Karpas-422 (cell line): ENCODE data around the gene CDC42EP3. TPM values are rescaled to one million over a fixed set of nuclear protein-coding genes. Genes with fewer than 3 reads are reported as not detected.
A peak's percentile ranks its signal among the peaks of the same experiment; 100 is the strongest.

Experiments used
- DNase-seq: peaks from one replicate; pipeline ENCODE4 v3.0.0-alpha.2; 2015
- H2AFZ ChIP-seq: fragments of 200-600 bp; sonication (generic); 2 replicates; pipeline ENCODE4 v1.6.1; 2014; ENCODE audit warnings: antibody characterized with exemption, low read length, mixed read lengths
- H3K27ac ChIP-seq: fragments of 200-600 bp; sonication (generic); 2 replicates; pipeline ENCODE4 v1.5.1; 2014; ENCODE audit warnings: mild to moderate bottlenecking, low read length, moderate library complexity
- H3K27me3 ChIP-seq: fragments of 200-600 bp; sonication (generic); 2 replicates; pipeline ENCODE4 v1.6.1; 2014; ENCODE audit warnings: low read length, mixed read lengths
- H3K36me3 ChIP-seq: fragments of 200-600 bp; sonication (generic); 2 replicates; pipeline ENCODE4 v1.6.1; 2014; ENCODE audit warnings: low read length, mixed read lengths; ENCODE audit not compliant: insufficient read depth
- H3K4me1 ChIP-seq: fragments of 200-600 bp; sonication (generic); 2 replicates; pipeline ENCODE4 v1.6.1; 2014; ENCODE audit warnings: mild to moderate bottlenecking, low read length, mixed read lengths
- H3K4me2 ChIP-seq: fragments of 200-600 bp; sonication (generic); 2 replicates; pipeline ENCODE4 v1.6.1; 2014; ENCODE audit warnings: low read length, low read depth, mild to moderate bottlenecking; ENCODE audit not compliant: poor library complexity, severe bottlenecking
- H3K4me3 ChIP-seq: fragments of 200-600 bp; sonication (generic); 2 replicates; pipeline ENCODE4 v1.5.1; 2014; ENCODE audit warnings: mild to moderate bottlenecking, antibody characterized with exemption, low read length, mixed read lengths
- H3K79me2 ChIP-seq: fragments of 200-600 bp; sonication (generic); 2 replicates; pipeline ENCODE4 v1.6.1; 2014; ENCODE audit warnings: mild to moderate bottlenecking, low read length, mixed read lengths
- H3K9ac ChIP-seq: fragments of 200-600 bp; sonication (generic); 2 replicates; pipeline ENCODE4 v1.6.0; 2014; ENCODE audit warnings: low read length
- H3K9me2 ChIP-seq: fragments of 200-600 bp; sonication (generic), shearing (Covaris generic); replicated peaks from 2 replicates; pipeline ENCODE4 v1.6.0; 2014; ENCODE audit warnings: mild to moderate bottlenecking, low read length, moderate library complexity; ENCODE audit not compliant: insufficient read depth
- H3K9me3 ChIP-seq: fragments of 300-700, 200-600 bp; sonication (generic); 2 replicates; pipeline ENCODE4 v1.6.1; 2014; ENCODE audit warnings: low read length, mixed read lengths
- H4K20me1 ChIP-seq: fragments of 200-600 bp; sonication (generic); 2 replicates; pipeline ENCODE4 v1.6.1; 2014; ENCODE audit warnings: mild to moderate bottlenecking, antibody characterized with exemption, low read length, low read depth; ENCODE audit not compliant: insufficient read depth
- total RNA-seq: library from RNA; depleted of rRNA; stranded (reverse); fragments of >200 nt; shearing (Covaris generic); gene quantifications from 2 replicates; pipeline ENCODE4 v1.2.3, GENCODE V29; 2014; ENCODE audit warnings: low replicate concordance; rRNA removed

The CDC42EP3 gene, protein sequence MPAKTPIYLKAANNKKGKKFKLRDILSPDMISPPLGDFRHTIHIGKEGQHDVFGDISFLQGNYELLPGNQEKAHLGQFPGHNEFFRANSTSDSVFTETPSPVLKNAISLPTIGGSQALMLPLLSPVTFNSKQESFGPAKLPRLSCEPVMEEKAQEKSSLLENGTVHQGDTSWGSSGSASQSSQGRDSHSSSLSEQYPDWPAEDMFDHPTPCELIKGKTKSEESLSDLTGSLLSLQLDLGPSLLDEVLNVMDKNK
- total RNA-seq = 10.7 and 12.5 TPM in 2 replicates

DNA sequence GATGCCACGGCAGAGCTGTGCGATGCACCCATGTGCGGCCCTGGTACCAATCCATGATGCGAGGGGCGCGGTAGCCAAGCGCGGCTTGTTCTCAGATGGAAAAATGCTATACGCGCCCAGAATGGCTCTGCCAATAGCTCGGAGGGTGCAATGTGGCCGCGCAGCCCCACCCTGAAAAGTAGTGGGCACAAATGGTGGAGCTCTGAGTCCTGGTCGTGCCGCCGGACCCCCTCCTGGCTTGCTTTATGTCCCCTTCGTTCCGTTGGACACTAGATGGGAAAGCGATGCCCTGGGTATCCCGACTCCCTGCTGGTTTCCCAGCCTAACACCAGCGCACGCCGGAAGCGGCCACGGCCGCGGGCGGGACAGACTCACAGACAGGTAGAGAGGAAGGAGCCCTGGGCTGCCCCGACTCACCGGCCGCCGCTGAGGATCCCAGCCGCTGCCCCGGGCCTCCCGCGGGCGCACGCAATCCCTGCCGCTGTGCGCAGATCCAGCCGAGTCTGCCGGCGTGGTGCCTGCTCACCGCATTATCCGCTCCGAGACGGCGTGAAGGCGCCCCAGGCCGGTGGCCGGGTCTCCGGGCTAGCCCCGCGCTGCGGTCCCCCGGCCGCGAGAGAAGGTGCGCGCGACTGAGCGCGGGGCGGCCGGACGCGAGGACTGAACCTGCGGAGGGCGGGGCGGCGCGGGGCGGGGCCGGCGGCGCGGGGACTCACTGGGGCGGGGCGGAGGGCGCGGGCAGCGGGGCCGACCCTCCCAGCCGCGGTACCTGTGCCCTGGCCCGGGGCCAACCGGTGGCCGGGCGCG is at the start of gene CDC42EP3:
CDC42EP3 (minus strand) TSS at position 634 of the 807 bp plus-strand sequence. CDS start 25,055 bp downstream, outside the sequence.
- DNase-seq = peak; percentile 77
- peak within 1 kb of the TSS; percentile 46 for H3K27ac ChIP-seq
- no peaks in the 10 kb centered on the region for H3K27me3 ChIP-seq
- H2AFZ ChIP-seq = peak within 1 kb of the TSS; percentile 97
- H4K20me1 ChIP-seq = no peaks in the 10 kb centered on the region
- H3K4me1 ChIP-seq = peaks cover 27% of the 10 kb centered on the region
- peak within 1 kb of the TSS; percentile 96 for H3K4me3 ChIP-seq
- H3K9ac ChIP-seq = peak within 1 kb of the TSS; percentile 83
- peak within 1 kb of the TSS; percentile 89 for H3K4me2 ChIP-seq
- no peaks in the 10 kb centered on the region for H3K9me3 ChIP-seq
- H3K9me2 ChIP-seq = no peaks in the 10 kb centered on the region
- peaks cover 28% of the 10 kb centered on the region for H3K79me2 ChIP-seq
- H3K36me3 ChIP-seq = no peaks in the 10 kb centered on the region

DNA sequence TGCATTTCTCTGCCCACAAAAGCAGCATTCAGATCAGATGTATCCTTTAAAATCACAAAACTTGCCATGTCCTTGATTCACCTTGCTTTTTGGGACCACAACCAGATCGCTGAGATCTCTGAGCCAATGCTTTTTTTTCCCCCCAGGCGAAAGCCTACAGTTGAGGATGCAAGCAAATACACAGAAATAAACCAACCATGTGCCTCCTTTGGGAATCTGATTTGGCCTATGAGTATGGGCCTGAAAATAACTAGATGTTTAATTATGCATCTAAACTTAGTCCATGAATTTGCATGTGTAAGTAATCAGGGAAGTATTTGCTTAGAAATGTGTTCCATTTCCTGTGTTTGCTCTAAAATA is 49.7 kb upstream of the CDC42EP3 start:
- Histone ChIP-seq H3K9me2 (no peaks in the 10 kb centered on the region), H3K9me3 (no peaks in the 10 kb centered on the region), H3K36me3 (no peaks in the 10 kb centered on the region), H3K79me2 (no peaks in the 10 kb centered on the region), H3K9ac (no peak overlapping the region), H3K4me2 (no peak overlapping the region), H3K4me3 (no peak overlapping the region), H4K20me1 (no peaks in the 10 kb centered on the region), H3K27ac (no peak overlapping the region), H3K4me1 (no peaks in the 10 kb centered on the region), H2AFZ (no peak overlapping the region), H3K27me3 (no peaks in the 10 kb centered on the region)
- DNase-seq = no peak

DNA sequence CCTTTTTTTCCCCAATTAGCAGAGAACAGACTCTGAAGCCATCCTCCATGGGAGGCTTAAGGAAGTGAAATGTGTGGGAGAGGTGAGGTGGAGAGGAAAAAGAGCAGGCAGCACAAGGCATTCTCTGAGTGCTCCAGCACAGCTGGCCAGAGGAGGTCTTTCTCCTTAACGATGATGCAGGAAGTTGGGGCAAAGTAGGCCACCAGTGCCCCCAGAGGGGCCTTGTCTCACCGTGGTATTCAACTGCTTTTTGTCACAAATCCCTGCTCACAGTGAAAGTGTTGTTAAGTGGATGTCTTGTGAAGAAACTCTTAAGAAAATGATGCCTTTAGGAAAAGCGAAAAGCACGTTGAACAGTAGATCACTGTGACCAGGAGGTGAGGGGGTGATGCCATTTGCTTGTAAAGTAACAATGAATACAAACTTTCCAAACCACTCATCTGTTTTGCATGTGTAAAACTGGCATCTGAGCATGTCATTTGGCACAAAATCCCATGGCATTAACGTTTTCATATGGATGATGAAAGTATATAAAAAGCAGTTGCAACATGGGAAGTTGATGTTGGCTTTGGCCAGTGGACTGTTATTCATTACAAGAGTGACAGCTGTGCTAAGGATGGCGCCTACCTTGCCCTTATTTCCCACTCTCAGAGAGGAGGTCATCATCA is 49.2 kb upstream of the CDC42EP3 start:
- H3K4me1 ChIP-seq = no peaks in the 10 kb centered on the region
- no peak for DNase-seq
- no peak overlapping the region for H3K4me2 ChIP-seq
- H3K36me3 ChIP-seq = no peaks in the 10 kb centered on the region
- no peak overlapping the region for H3K27ac ChIP-seq
- H4K20me1 ChIP-seq = no peaks in the 10 kb centered on the region
- H3K27me3 ChIP-seq = no peaks in the 10 kb centered on the region
- no peak overlapping the region for H3K4me3 ChIP-seq
- no peaks in the 10 kb centered on the region for H3K9me2 ChIP-seq
- H3K79me2 ChIP-seq = no peaks in the 10 kb centered on the region
- no peaks in the 10 kb centered on the region for H3K9me3 ChIP-seq
- no peak overlapping the region for H2AFZ ChIP-seq
- no peak overlapping the region for H3K9ac ChIP-seq

DNA sequence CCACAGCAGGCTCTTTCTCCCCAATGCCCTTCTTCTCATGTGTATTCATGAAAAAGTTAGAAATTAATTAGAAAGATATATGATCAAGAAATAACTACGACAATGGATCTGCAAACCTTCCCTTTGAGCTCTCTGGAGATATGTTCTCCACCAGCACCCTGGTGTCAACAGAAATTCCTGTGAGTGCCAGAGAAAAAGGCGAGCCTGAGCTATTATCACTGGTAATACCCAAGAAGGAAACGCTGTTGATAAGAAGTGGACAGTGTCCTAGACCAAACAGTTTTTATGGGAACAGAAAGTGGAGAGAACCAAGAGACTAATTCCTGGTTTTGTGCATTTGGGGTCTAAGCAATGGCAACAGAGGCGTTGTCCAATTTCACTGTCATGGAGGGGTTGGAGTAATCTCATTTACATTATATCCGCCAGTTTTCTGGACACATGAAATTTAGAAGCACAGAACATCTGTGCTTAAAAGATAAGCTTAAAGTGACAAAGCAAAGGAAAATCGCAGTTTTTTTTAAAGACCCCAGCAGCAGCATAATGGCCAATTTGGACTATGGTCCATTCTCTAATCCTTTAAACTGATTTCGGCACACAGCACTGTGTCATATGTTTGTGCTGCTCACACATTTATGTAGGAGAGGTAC is 47.2 kb upstream of the CDC42EP3 start:
- Histone ChIP-seq H4K20me1 (no peaks in the 10 kb centered on the region), H3K79me2 (no peaks in the 10 kb centered on the region), H3K27me3 (no peaks in the 10 kb centered on the region), H3K4me3 (no peak overlapping the region), H3K9ac (no peak overlapping the region), H3K27ac (no peak overlapping the region), H3K4me2 (no peak overlapping the region), H3K9me3 (peaks cover 5% of the 10 kb centered on the region; the same call in 1 of the 2 replicates), H2AFZ (no peak overlapping the region), H3K9me2 (no peaks in the 10 kb centered on the region), H3K4me1 (no peaks in the 10 kb centered on the region), H3K36me3 (no peaks in the 10 kb centered on the region)
- DNase-seq = no peak

DNA sequence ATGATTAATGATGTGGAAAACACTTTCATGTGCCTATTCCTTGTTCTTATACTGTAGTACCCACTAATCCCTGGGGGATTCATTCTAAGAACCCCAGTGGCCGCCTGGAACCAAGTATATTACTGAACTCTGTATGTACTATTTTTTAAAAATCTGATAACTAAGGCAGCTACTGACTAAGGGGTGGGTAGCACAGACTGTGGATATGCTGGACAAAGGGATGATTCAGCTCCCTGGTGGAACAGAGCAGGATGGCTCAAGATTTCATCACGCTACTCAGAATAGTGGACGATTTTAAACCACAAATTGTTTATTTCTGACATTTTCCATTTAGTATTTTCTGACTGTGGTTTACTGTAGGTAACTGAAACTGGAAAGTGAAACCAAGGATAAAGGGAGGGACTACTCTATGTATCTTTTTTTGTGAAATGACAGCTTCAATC is 41.8 kb upstream of the CDC42EP3 start:
- DNase-seq = no peak
- H3K9ac ChIP-seq = no peak overlapping the region
- no peak overlapping the region for H2AFZ ChIP-seq
- peak overlapping the region; percentile 1 for H3K4me2 ChIP-seq
- H3K27me3 ChIP-seq = no peaks in the 10 kb centered on the region
- H3K36me3 ChIP-seq = no peaks in the 10 kb centered on the region
- H3K79me2 ChIP-seq = no peaks in the 10 kb centered on the region
- H3K4me1 ChIP-seq = no peaks in the 10 kb centered on the region
- H4K20me1 ChIP-seq = no peaks in the 10 kb centered on the region
- H3K9me2 ChIP-seq = no peaks in the 10 kb centered on the region
- H3K9me3 ChIP-seq = peaks cover 5% of the 10 kb centered on the region; the same call in 1 of the 2 replicates
- no peak overlapping the region for H3K27ac ChIP-seq
- no peak overlapping the region for H3K4me3 ChIP-seq

DNA sequence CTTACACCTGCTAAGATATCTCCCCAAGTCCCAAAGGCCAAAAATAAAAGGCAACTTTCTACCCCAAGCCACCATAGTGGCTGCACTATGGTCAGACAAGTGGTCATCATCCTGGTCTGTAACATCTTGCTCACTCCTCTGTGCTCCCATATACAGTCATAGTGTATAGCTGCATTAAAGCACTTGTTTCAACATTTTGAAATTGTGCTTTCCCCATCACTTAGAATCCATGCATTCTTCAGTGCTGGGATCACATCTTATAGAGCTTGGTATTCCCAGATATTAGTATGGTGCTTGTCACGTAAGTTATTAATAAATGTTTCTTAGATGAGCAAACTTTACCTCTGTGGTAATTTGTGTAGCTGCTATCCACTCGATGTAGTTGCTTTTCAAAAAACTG is 40.4 kb upstream of the CDC42EP3 start:
- Histone ChIP-seq H3K27me3 (no peaks in the 10 kb centered on the region), H3K4me3 (no peak overlapping the region), H3K79me2 (no peaks in the 10 kb centered on the region), H3K36me3 (no peaks in the 10 kb centered on the region), H3K27ac (no peak overlapping the region), H2AFZ (no peak overlapping the region), H3K9ac (no peak overlapping the region), H3K4me1 (peaks cover 7% of the 10 kb centered on the region; the same call in 1 of the 2 replicates), H3K9me2 (no peaks in the 10 kb centered on the region), H4K20me1 (no peaks in the 10 kb centered on the region), H3K9me3 (peaks cover 5% of the 10 kb centered on the region; the same call in 1 of the 2 replicates), H3K4me2 (no peak overlapping the region)
- DNase-seq = no peak

DNA sequence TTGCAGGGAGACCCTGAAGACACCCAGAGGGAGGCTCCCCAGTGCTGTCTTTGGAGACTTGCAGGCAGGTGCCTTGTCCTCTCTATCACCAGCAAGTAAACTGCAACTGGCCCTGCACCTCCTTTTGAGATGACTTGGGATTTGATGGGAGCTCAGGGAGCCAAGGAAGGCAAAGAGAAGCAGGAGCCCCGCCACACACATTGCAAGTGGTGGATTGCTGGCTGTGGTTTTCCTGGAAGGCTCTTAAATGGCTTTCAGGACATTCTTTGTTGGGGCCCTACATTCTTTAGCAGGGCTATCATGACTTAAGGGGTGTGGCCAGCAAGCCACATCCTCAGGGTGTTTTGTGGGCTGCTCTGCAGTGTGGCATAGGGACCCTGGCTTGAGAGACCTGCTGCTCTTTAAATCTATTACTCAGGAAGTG is 39.9 kb upstream of the CDC42EP3 start:
- no peaks in the 10 kb centered on the region for H3K36me3 ChIP-seq
- DNase-seq = no peak
- H3K27me3 ChIP-seq = no peaks in the 10 kb centered on the region
- H3K4me2 ChIP-seq = no peak overlapping the region
- no peak overlapping the region for H3K27ac ChIP-seq
- no peak overlapping the region for H3K4me3 ChIP-seq
- H3K9ac ChIP-seq = no peak overlapping the region
- H3K79me2 ChIP-seq = no peaks in the 10 kb centered on the region
- no peaks in the 10 kb centered on the region for H4K20me1 ChIP-seq
- no peak overlapping the region for H2AFZ ChIP-seq
- peaks cover 5% of the 10 kb centered on the region; the same call in 1 of the 2 replicates for H3K9me3 ChIP-seq
- peaks cover 7% of the 10 kb centered on the region; the same call in 1 of the 2 replicates for H3K4me1 ChIP-seq
- H3K9me2 ChIP-seq = no peaks in the 10 kb centered on the region
